GM23338 (cell line): Measurements from ENCODE around the gene PERCC1. TPM values are rescaled to one million over a fixed set of nuclear protein-coding genes. Genes with fewer than 3 reads are reported as not detected.

Source experiments
- ATAC-seq: fragments of 200-7000 bp; cut with Tn5 transposase; 3 replicates; pipeline ENCODE4 v1.9.1; 2020
- DNase-seq: peaks from one replicate; pipeline ENCODE4 v3.0.0-alpha.2; 2015; ENCODE audit warnings: low spot score
- H2AFZ ChIP-seq: fragments of 200-600 bp; sonication (generic); 2 replicates; pipeline ENCODE4 v1.8.0; 2016; ENCODE audit warnings: antibody characterized with exemption, mild to moderate bottlenecking, moderate library complexity
- H3F3A ChIP-seq: fragments of 200-600 bp; sonication (generic); replicated peaks from 2 replicates; pipeline ENCODE4 v1.8.0; 2017; ENCODE audit warnings: antibody characterized with exemption, mixed run types, low read depth
- H3K27ac ChIP-seq: fragments of 200-600 bp; sonication (generic); 2 replicates; pipeline ENCODE4 v1.6.1; 2016; ENCODE audit warnings: low read depth
- H3K27me3 ChIP-seq: fragments of 200-600 bp; sonication (generic); 2 replicates; pipeline ENCODE4 v1.8.0; 2016; ENCODE audit warnings: mild to moderate bottlenecking, mixed run types, moderate library complexity; ENCODE audit not compliant: insufficient read depth
- H3K36me3 ChIP-seq: fragments of 200-600 bp; sonication (generic); 2 replicates; pipeline ENCODE4 v1.8.0; 2016; ENCODE audit warnings: mild to moderate bottlenecking; ENCODE audit not compliant: insufficient read depth
- H3K4me1 ChIP-seq: fragments of 200-600 bp; sonication (generic); 2 replicates; pipeline ENCODE4 v1.8.0; 2016; ENCODE audit warnings: mild to moderate bottlenecking, moderate library complexity; ENCODE audit not compliant: insufficient read depth
- H3K4me2 ChIP-seq: fragments of 200-600 bp; sonication (generic); 2 replicates; pipeline ENCODE4 v1.7.1; 2017; ENCODE audit warnings: mixed run types
- H3K4me3 ChIP-seq: fragments of 200-600 bp; sonication (generic); 2 replicates; pipeline ENCODE4 v1.6.1; 2016; ENCODE audit warnings: mixed run types
- H3K79me2 ChIP-seq: fragments of 200-600 bp; sonication (generic); replicated peaks from 2 replicates; pipeline ENCODE4 v1.8.0; 2017; ENCODE audit warnings: mild to moderate bottlenecking; ENCODE audit not compliant: insufficient read depth
- H3K9me2 ChIP-seq: fragments of 200-600 bp; sonication (generic); 2 replicates; pipeline ENCODE4 v1.8.0; 2017; ENCODE audit not compliant: insufficient read depth
- H4K20me1 ChIP-seq: fragments of 200-600 bp; sonication (generic); replicated peaks from 2 replicates; pipeline ENCODE4 v1.8.0; 2017; ENCODE audit warnings: mild to moderate bottlenecking; ENCODE audit not compliant: insufficient read depth
- H3K27ac Mint-ChIP-seq: 2 replicates; pipeline ENCODE4 v1.8.0; 2020; ENCODE audit warnings: inconsistent platforms, mild to moderate bottlenecking, moderate library complexity, mixed read lengths
- H3K27me3 Mint-ChIP-seq: 3 replicates; pipeline ENCODE4 v1.8.0; 2022; ENCODE audit warnings: low read depth, mild to moderate bottlenecking, moderate library complexity, mixed read lengths, inconsistent platforms; ENCODE audit not compliant: insufficient read depth, poor library complexity
- H3K36me3 Mint-ChIP-seq: 3 replicates; pipeline ENCODE4 v1.8.0; 2021; ENCODE audit warnings: low read depth, mild to moderate bottlenecking, inconsistent platforms, moderate library complexity, mixed read lengths
- H3K4me1 Mint-ChIP-seq: 3 replicates; pipeline ENCODE4 v1.8.0; 2020; ENCODE audit warnings: mild to moderate bottlenecking, inconsistent platforms, mixed read lengths
- H3K4me3 Mint-ChIP-seq: 3 replicates; pipeline ENCODE4 v1.8.0; 2021; ENCODE audit warnings: moderate library complexity, mild to moderate bottlenecking, inconsistent platforms, mixed read lengths
- H3K9me3 Mint-ChIP-seq: 3 replicates; pipeline ENCODE4 v1.8.0; 2020; ENCODE audit warnings: moderate library complexity, mild to moderate bottlenecking, inconsistent platforms, mixed read lengths
- CREB1 ChIP-seq: fragments of 250-450 bp; sonication (Bioruptor Pico); IDR thresholded peaks from 2 replicates; pipeline ENCODE4 v1.5.0; 2020; ENCODE audit warnings: low read depth, mild to moderate bottlenecking, moderate library complexity
- EZH2 ChIP-seq: fragments of 200-600 bp; sonication (generic); IDR thresholded peaks from one replicate; pipeline ENCODE4 v1.8.0; 2017; ENCODE audit warnings: antibody characterized with exemption, mild to moderate bottlenecking, low read depth; ENCODE audit not compliant: unreplicated experiment
- EZH2phosphoT487 ChIP-seq: fragments of 200-600 bp; sonication (generic); IDR thresholded peaks from one replicate; pipeline ENCODE4 v1.8.1; 2018; ENCODE audit warnings: antibody characterized with exemption; ENCODE audit not compliant: unreplicated experiment
- JUNB ChIP-seq: IDR thresholded peaks from one replicate; pipeline ENCODE4 v1.6.1; 2016; ENCODE audit warnings: antibody characterized with exemption; ENCODE audit not compliant: unreplicated experiment
- NANOG ChIP-seq: IDR thresholded peaks from 2 replicates; pipeline ENCODE4 v1.6.1; 2016; ENCODE audit warnings: antibody characterized with exemption, borderline replicate concordance
- POLR2AphosphoS5 ChIP-seq: IDR thresholded peaks from 2 replicates; pipeline ENCODE4 v1.6.1; 2016; ENCODE audit warnings: antibody characterized with exemption, low read depth
- STAT1 ChIP-seq: IDR thresholded peaks from one replicate; pipeline ENCODE4 v1.6.1; 2016; ENCODE audit warnings: antibody characterized with exemption; ENCODE audit not compliant: unreplicated experiment
- ZNF114 ChIP-seq: fragments of 250-450 bp; sonication (Bioruptor Pico); IDR thresholded peaks from 2 replicates; pipeline ENCODE4 v1.5.0; 2020; ENCODE audit warnings: mild to moderate bottlenecking, moderate library complexity
- ZNF331 ChIP-seq: fragments of 250-450 bp; sonication (Bioruptor Pico); IDR thresholded peaks from 2 replicates; pipeline ENCODE4 v1.5.0; 2020; ENCODE audit warnings: low read depth, mild to moderate bottlenecking, moderate library complexity
- polyA plus RNA-seq: library from polyadenylated mRNA; unstranded; fragments of >200 nt; fragmentation: Nextera tagmentation; extraction: Ambion mirVana; gene quantifications from 2 replicates; pipeline ENCODE4 v1.2.1, GENCODE V29; 2016
- total RNA-seq: library from RNA; depleted of rRNA; stranded (reverse); fragments of >200 nt; shearing (Covaris generic); gene quantifications from 2 replicates; pipeline ENCODE4 v1.2.3, GENCODE V29; 2014
- TF ChIP-seq, protein P1 (sequence below): IDR thresholded peaks from 2 replicates; pipeline ENCODE4 v1.6.1; 2016; ENCODE audit warnings: antibody characterized with exemption
- TF ChIP-seq, protein P2 (sequence below): fragments of 250-450 bp; sonication (Bioruptor Pico); IDR thresholded peaks from 2 replicates; pipeline ENCODE4 v1.5.0; 2020; ENCODE audit warnings: mild to moderate bottlenecking, moderate library complexity
- TF ChIP-seq, protein P3 (sequence below), 2 experiments: fragments of 200-600 bp in 1 of 2; sonication (generic) in 1 of 2; conservative IDR thresholded peaks; 2 replicates each; pipeline versions ENCODE4 v1.5.1 to v1.6.1; 2016 to 2017; ENCODE audit warnings: antibody characterized with exemption in 2 of 2, low read depth in 2 of 2, mild to moderate bottlenecking in 2 of 2, moderate library complexity in 1 of 2
- TF ChIP-seq, protein P4 (sequence below): IDR thresholded peaks from one replicate; pipeline ENCODE4 v1.6.1; 2018; ENCODE audit warnings: antibody characterized with exemption; ENCODE audit not compliant: unreplicated experiment

PERCC1 gene
- total and polyA plus RNA-seq, 2 experiments from 2014 or later = not detected

DNA sequence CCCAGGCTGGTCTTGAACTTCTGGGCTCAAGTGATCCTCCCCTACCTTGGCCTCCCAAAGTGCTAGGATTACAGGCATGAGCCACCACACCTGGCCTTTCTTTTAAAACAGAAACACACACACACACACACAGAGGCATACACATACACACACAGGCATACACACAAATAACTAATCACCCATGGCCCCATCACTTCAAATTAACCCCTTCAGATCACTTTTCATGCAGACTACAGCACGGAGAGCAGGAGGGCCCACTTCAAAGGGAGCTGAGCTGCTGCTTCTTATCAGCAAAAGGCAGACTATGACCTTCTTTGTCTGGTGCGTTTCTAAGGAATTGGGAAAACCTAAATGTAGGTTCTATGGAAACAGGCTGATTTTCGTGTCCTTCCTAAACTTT, 42.1 kb downstream of the PERCC1 start:
- peaks cover 12% of the 10 kb centered on the region for H3K27me3 Mint-ChIP-seq
- TF ChIP-seq STAT1 = no peak
- TF ChIP-seq ZNF331 (CRISPR knock-in tag) = no peak
- TF ChIP-seq NANOG = no peak
- TF ChIP-seq, protein P1, sequence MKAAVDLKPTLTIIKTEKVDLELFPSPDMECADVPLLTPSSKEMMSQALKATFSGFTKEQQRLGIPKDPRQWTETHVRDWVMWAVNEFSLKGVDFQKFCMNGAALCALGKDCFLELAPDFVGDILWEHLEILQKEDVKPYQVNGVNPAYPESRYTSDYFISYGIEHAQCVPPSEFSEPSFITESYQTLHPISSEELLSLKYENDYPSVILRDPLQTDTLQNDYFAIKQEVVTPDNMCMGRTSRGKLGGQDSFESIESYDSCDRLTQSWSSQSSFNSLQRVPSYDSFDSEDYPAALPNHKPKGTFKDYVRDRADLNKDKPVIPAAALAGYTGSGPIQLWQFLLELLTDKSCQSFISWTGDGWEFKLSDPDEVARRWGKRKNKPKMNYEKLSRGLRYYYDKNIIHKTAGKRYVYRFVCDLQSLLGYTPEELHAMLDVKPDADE = no peak
- TF ChIP-seq EZH2phosphoT487 = no peak
- TF ChIP-seq EZH2 = no peak
- no peak for TF ChIP-seq JUNB
- no peak for TF ChIP-seq ZNF114 (CRISPR knock-in tag)
- TF ChIP-seq, protein P2, sequence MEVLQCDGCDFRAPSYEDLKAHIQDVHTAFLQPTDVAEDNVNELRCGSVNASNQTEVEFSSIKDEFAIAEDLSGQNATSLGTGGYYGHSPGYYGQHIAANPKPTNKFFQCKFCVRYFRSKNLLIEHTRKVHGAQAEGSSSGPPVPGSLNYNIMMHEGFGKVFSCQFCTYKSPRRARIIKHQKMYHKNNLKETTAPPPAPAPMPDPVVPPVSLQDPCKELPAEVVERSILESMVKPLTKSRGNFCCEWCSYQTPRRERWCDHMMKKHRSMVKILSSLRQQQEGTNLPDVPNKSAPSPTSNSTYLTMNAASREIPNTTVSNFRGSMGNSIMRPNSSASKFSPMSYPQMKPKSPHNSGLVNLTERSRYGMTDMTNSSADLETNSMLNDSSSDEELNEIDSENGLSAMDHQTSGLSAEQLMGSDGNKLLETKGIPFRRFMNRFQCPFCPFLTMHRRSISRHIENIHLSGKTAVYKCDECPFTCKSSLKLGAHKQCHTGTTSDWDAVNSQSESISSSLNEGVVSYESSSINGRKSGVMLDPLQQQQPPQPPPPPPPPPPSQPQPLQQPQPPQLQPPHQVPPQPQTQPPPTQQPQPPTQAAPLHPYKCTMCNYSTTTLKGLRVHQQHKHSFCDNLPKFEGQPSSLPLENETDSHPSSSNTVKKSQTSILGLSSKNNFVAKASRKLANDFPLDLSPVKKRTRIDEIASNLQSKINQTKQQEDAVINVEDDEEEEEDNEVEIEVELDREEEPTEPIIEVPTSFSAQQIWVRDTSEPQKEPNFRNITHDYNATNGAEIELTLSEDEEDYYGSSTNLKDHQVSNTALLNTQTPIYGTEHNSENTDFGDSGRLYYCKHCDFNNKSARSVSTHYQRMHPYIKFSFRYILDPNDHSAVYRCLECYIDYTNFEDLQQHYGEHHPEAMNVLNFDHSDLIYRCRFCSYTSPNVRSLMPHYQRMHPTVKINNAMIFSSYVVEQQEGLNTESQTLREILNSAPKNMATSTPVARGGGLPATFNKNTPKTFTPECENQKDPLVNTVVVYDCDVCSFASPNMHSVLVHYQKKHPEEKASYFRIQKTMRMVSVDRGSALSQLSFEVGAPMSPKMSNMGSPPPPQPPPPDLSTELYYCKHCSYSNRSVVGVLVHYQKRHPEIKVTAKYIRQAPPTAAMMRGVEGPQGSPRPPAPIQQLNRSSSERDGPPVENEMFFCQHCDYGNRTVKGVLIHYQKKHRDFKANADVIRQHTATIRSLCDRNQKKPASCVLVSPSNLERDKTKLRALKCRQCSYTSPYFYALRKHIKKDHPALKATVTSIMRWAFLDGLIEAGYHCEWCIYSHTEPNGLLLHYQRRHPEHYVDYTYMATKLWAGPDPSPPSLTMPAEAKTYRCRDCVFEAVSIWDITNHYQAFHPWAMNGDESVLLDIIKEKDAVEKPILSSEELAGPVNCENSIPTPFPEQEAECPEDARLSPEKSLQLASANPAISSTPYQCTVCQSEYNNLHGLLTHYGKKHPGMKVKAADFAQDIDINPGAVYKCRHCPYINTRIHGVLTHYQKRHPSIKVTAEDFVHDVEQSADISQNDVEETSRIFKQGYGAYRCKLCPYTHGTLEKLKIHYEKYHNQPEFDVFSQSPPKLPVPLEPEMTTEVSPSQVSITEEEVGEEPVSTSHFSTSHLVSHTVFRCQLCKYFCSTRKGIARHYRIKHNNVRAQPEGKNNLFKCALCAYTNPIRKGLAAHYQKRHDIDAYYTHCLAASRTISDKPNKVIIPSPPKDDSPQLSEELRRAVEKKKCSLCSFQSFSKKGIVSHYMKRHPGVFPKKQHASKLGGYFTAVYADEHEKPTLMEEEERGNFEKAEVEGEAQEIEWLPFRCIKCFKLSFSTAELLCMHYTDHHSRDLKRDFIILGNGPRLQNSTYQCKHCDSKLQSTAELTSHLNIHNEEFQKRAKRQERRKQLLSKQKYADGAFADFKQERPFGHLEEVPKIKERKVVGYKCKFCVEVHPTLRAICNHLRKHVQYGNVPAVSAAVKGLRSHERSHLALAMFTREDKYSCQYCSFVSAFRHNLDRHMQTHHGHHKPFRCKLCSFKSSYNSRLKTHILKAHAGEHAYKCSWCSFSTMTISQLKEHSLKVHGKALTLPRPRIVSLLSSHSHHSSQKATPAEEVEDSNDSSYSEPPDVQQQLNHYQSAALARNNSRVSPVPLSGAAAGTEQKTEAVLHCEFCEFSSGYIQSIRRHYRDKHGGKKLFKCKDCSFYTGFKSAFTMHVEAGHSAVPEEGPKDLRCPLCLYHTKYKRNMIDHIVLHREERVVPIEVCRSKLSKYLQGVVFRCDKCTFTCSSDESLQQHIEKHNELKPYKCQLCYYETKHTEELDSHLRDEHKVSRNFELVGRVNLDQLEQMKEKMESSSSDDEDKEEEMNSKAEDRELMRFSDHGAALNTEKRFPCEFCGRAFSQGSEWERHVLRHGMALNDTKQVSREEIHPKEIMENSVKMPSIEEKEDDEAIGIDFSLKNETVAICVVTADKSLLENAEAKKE (CRISPR knock-in tag) = no peak
- TF ChIP-seq, protein P3, sequence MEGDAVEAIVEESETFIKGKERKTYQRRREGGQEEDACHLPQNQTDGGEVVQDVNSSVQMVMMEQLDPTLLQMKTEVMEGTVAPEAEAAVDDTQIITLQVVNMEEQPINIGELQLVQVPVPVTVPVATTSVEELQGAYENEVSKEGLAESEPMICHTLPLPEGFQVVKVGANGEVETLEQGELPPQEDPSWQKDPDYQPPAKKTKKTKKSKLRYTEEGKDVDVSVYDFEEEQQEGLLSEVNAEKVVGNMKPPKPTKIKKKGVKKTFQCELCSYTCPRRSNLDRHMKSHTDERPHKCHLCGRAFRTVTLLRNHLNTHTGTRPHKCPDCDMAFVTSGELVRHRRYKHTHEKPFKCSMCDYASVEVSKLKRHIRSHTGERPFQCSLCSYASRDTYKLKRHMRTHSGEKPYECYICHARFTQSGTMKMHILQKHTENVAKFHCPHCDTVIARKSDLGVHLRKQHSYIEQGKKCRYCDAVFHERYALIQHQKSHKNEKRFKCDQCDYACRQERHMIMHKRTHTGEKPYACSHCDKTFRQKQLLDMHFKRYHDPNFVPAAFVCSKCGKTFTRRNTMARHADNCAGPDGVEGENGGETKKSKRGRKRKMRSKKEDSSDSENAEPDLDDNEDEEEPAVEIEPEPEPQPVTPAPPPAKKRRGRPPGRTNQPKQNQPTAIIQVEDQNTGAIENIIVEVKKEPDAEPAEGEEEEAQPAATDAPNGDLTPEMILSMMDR (conservative IDR thresholded peaks at IDR 0.05; ENCODE audit: low read depth in 2 of 2) = no peak
- TF ChIP-seq, protein P4, sequence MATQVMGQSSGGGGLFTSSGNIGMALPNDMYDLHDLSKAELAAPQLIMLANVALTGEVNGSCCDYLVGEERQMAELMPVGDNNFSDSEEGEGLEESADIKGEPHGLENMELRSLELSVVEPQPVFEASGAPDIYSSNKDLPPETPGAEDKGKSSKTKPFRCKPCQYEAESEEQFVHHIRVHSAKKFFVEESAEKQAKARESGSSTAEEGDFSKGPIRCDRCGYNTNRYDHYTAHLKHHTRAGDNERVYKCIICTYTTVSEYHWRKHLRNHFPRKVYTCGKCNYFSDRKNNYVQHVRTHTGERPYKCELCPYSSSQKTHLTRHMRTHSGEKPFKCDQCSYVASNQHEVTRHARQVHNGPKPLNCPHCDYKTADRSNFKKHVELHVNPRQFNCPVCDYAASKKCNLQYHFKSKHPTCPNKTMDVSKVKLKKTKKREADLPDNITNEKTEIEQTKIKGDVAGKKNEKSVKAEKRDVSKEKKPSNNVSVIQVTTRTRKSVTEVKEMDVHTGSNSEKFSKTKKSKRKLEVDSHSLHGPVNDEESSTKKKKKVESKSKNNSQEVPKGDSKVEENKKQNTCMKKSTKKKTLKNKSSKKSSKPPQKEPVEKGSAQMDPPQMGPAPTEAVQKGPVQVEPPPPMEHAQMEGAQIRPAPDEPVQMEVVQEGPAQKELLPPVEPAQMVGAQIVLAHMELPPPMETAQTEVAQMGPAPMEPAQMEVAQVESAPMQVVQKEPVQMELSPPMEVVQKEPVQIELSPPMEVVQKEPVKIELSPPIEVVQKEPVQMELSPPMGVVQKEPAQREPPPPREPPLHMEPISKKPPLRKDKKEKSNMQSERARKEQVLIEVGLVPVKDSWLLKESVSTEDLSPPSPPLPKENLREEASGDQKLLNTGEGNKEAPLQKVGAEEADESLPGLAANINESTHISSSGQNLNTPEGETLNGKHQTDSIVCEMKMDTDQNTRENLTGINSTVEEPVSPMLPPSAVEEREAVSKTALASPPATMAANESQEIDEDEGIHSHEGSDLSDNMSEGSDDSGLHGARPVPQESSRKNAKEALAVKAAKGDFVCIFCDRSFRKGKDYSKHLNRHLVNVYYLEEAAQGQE = no peak
- no peak for TF ChIP-seq POLR2AphosphoS5
- TF ChIP-seq CREB1 (CRISPR knock-in tag) = no peak
- H4K20me1 ChIP-seq = peaks cover 26% of the 10 kb centered on the region
- ATAC-seq (no peak), DNase-seq (no peak)
- H3F3A ChIP-seq = no peaks in the 10 kb centered on the region
- H3K4me3 Mint-ChIP-seq = peak overlapping the region; percentile 47
- no peak overlapping the region for H3K4me2 ChIP-seq
- H3K9me3 Mint-ChIP-seq = peaks cover 19% of the 10 kb centered on the region; the same call in 2 of the 3 replicates
- no peak overlapping the region for H2AFZ ChIP-seq
- H3K27me3 ChIP-seq = no peaks in the 10 kb centered on the region
- peaks cover 3% of the 10 kb centered on the region; the same call in 1 of the 2 replicates for H3K4me1 ChIP-seq
- H3K27ac Mint-ChIP-seq = peak overlapping the region; percentile 4; the same call in 1 of the 2 replicates
- no peak overlapping the region for H3K4me3 ChIP-seq
- H3K79me2 ChIP-seq = peaks cover 64% of the 10 kb centered on the region
- no peak overlapping the region for H3K27ac ChIP-seq
- H3K36me3 ChIP-seq = no peaks in the 10 kb centered on the region
- H3K4me1 Mint-ChIP-seq = peaks cover 11% of the 10 kb centered on the region
- H3K36me3 Mint-ChIP-seq = peaks cover 3% of the 10 kb centered on the region
- no peaks in the 10 kb centered on the region for H3K9me2 ChIP-seq
